ENCODE measurements around the gene RNF112. TPM values are rescaled to one million over a fixed set of nuclear protein-coding genes. Genes with fewer than 3 reads are reported as not detected.

Gene RNF112
- total RNA-seq, 6 donors from 2014 or later = 0.69 to 6.3 (median 2.1) TPM

GRCh38 chr17:19424934-19425868 lies 14.2 kb downstream of the RNF112 start:
- H3K36me3 ChIP-seq = no peaks in the 10 kb centered on the region
- WGBS, 2 donors = 73 to 74% methylated on average over 8 of the region's 8 CpGs
- no peak for TF ChIP-seq EP300 (IDR thresholded peaks at IDR 0.05)
- TF ChIP-seq POLR2AphosphoS5 (IDR thresholded peaks at IDR 0.05) = no peak
- TF ChIP-seq CTCF (IDR thresholded peaks at IDR 0.05) = no peak
- no peak for TF ChIP-seq POLR2A (IDR thresholded peaks at IDR 0.05)
- no peaks in the 10 kb centered on the region for H3K27me3 ChIP-seq
- H3K4me3 ChIP-seq = no peak overlapping the region
- peaks cover 0 to 5% (median 2%) of the 10 kb centered on the region in 4 donors for H3K4me1 ChIP-seq
- DNase-seq = no peak
- no peaks in the 10 kb centered on the region for H3K9me3 ChIP-seq
- peak overlapping the region in 1 of 4 donors; percentile 57 for H3K27ac ChIP-seq
- peak in 1 of 2 donors; percentile 53 for ATAC-seq (ENCODE audit: low FRiP score in 2 of 2)

GRCh38 chr17:19426631-19427030 lies 15.6 kb downstream of the RNF112 start:
- Histone ChIP-seq H3K4me1 (peaks cover 0 to 5% (median 2%) of the 10 kb centered on the region in 4 donors), H3K27ac (no peak overlapping the region), H3K27me3 (no peaks in the 10 kb centered on the region), H3K9me3 (no peaks in the 10 kb centered on the region), H3K4me3 (no peak overlapping the region), H3K36me3 (no peaks in the 10 kb centered on the region)
- WGBS, 2 donors = 94% methylated on average over 5 of the region's 5 CpGs
- TF ChIP-seq CTCF (IDR thresholded peaks at IDR 0.05) = no peak
- ATAC-seq (ENCODE audit: low FRiP score in 2 of 2) (no peak), DNase-seq (no peak)

- Histone ChIP-seq H3K4me1 (no peaks in the 10 kb centered on the region), H3K9me3 (no peaks in the 10 kb centered on the region), H3K27me3 (no peaks in the 10 kb centered on the region), H3K4me3 (no peak overlapping the region), H3K36me3 (no peaks in the 10 kb centered on the region), H3K27ac (no peak overlapping the region)
- no peak for TF ChIP-seq CTCF (IDR thresholded peaks at IDR 0.05)
- DNase-seq = no peak
- 67 to 84% methylated on average over 3 of the region's 3 CpGs for WGBS, 2 donors
- no peak for ATAC-seq (ENCODE audit: low FRiP score in 2 of 2)
Observed at GRCh38 chr17:19431691-19432090, 20.7 kb downstream of the RNF112 start.

GRCh38 chr17:19433255-19433654 lies 22.2 kb downstream of the RNF112 start:
- Histone ChIP-seq H3K27me3 (no peaks in the 10 kb centered on the region), H3K4me3 (no peak overlapping the region), H3K27ac (no peak overlapping the region), H3K4me1 (no peaks in the 10 kb centered on the region), H3K36me3 (no peaks in the 10 kb centered on the region), H3K9me3 (no peaks in the 10 kb centered on the region)
- no peak for ATAC-seq (ENCODE audit: low FRiP score in 2 of 2)
- WGBS, 2 donors = 81 to 84% methylated on average over 5 of the region's 5 CpGs
- no peak for TF ChIP-seq EP300 (IDR thresholded peaks at IDR 0.05)
- TF ChIP-seq POLR2A (IDR thresholded peaks at IDR 0.05) = no peak
- TF ChIP-seq POLR2AphosphoS5 (IDR thresholded peaks at IDR 0.05) = no peak
- no peak for TF ChIP-seq CTCF (IDR thresholded peaks at IDR 0.05)
- no peak for DNase-seq

Data from upper lobe of left lung (tissue), 6 donors.